Gastrocnemius medialis (tissue), 4 donors: ENCODE data around the gene CARD11. TPM values are rescaled to one million over a fixed set of nuclear protein-coding genes. Genes with fewer than 3 reads are reported as not detected.

Source experiments
- ATAC-seq, 2 donors: fragments of 150-250 bp; one replicate each; pipeline ENCODE4 v1.9.1; 2016
- DNase-seq, 2 donors: peaks; one replicate each; pipeline ENCODE4 v3.0.0-alpha.2; 2019
- H3K27ac ChIP-seq, 4 donors: fragments of 200-600 bp; sonication (generic); 1 replicate in 1 of 4; 2 replicates in 3 of 4; pipeline ENCODE4 v1.5.1; 2016 to 2018; ENCODE audit warnings: mild to moderate bottlenecking in 2 of 4, moderate library complexity in 1 of 4
- H3K27me3 ChIP-seq, 3 donors: fragments of 200-600 bp; sonication (generic) in 2 of 3; 1 replicate in 1 of 3; 2 replicates in 2 of 3; pipeline versions ENCODE4 v1.5.1 to v1.6.0; 2016 to 2019; ENCODE audit warnings: mild to moderate bottlenecking in 1 of 3, moderate library complexity in 1 of 3
- H3K36me3 ChIP-seq, 2 donors: fragments of 200-600 bp; sonication (generic) in 1 of 2; one replicate each; pipeline ENCODE4 v1.5.1; 2017 to 2018
- H3K4me1 ChIP-seq, 2 donors: fragments of 200-600 bp; sonication (generic) in 1 of 2; one replicate each; pipeline ENCODE4 v1.5.1; 2016 to 2017; ENCODE audit warnings: mild to moderate bottlenecking in 2 of 2
- H3K4me3 ChIP-seq, 4 donors: fragments of 200-600 bp; sonication (generic) in 3 of 4; 1 replicate in 1 of 4; 2 replicates in 3 of 4; pipeline ENCODE4 v1.5.1; 2016 to 2019; ENCODE audit warnings: mild to moderate bottlenecking in 2 of 4
- H3K9me3 ChIP-seq, 3 donors: fragments of 200-600 bp; sonication (generic) in 2 of 3; 1 replicate in 1 of 3; 2 replicates in 2 of 3; pipeline ENCODE4 v1.5.1; 2016 to 2019
- POLR2A ChIP-seq, 2 donors: fragments of 450-650 bp; IDR thresholded peaks; one replicate each; pipeline ENCODE4 v1.6.1; 2017; ENCODE audit warnings: antibody characterized with exemption in 2 of 2, mild to moderate bottlenecking in 2 of 2, moderate library complexity in 2 of 2
- in situ Hi-C, 4 donors: fragments of 200-750 bp; cut with MboI; loops; one replicate each; pipeline versions ENCODE4 v1.15.0 to v1.8.0; 2017; ENCODE audit warnings: low sequenced_read_pairs in 4 of 4
- intact Hi-C: fragments of 100-400 bp; cut with DNase I; formaldehyde crosslinking; loops from one replicate; pipeline ENCODE4 v1.15.1; 2023; ENCODE audit warnings: low total_unique reads
- total RNA-seq, 4 donors: library from RNA; depleted of rRNA; stranded (reverse); fragments of >200 nt; gene quantifications; one replicate each; pipeline versions ENCODE4 v1.1.0 to v1.2.3, GENCODE V29; 2016
- TF ChIP-seq, protein P1 (sequence below), 5 experiments: fragments of 450-650 bp in 3 of 5; fragments of 200-600 bp in 2 of 5; sonication (generic) in 2 of 5; IDR thresholded peaks in 4 of 5; conservative IDR thresholded peaks in 1 of 5; 1 replicate in 4 of 5; 2 replicates in 1 of 5; pipeline ENCODE4 v1.5.1; 2016 to 2019; ENCODE audit warnings: antibody characterized with exemption in 5 of 5, mild to moderate bottlenecking in 3 of 5, moderate library complexity in 3 of 5

CARD11 gene
- total RNA-seq, 4 donors from 2014 or later, result 0.13 TPM; not detected in 3

DNA sequence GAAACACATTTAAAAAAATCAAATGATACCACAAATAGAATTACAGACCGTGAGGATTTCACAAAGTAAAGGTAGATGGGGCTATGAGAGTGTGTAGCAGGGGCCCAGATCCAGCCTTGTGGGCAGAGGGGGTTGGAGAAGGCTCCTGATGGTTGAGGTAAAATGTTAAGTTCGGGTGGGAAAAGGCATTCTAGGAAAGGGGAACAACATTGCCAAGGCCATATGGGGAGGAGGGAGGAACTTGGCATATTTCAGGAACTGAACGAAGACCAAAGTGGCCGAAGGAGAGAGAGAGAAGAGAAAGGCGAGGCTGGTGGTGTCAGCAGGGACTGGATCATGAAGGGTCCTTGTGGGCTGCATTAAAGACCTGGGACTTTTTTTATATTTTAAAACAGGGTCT, 98.9 kb downstream of the CARD11 start:
- Histone ChIP-seq H3K36me3 (no peaks in the 10 kb centered on the region), H3K27ac (no peak overlapping the region), H3K27me3 (peaks cover 0 to 3% (median 0%) of the 10 kb centered on the region in 3 donors), H3K4me1 (no peaks in the 10 kb centered on the region), H3K9me3 (no peaks in the 10 kb centered on the region), H3K4me3 (no peak overlapping the region)
- in situ Hi-C loops, result no loop called here
- DNase-seq (no peak), ATAC-seq (no peak)
- intact Hi-C loops, result no loop called here
- TF ChIP-seq, protein P1, sequence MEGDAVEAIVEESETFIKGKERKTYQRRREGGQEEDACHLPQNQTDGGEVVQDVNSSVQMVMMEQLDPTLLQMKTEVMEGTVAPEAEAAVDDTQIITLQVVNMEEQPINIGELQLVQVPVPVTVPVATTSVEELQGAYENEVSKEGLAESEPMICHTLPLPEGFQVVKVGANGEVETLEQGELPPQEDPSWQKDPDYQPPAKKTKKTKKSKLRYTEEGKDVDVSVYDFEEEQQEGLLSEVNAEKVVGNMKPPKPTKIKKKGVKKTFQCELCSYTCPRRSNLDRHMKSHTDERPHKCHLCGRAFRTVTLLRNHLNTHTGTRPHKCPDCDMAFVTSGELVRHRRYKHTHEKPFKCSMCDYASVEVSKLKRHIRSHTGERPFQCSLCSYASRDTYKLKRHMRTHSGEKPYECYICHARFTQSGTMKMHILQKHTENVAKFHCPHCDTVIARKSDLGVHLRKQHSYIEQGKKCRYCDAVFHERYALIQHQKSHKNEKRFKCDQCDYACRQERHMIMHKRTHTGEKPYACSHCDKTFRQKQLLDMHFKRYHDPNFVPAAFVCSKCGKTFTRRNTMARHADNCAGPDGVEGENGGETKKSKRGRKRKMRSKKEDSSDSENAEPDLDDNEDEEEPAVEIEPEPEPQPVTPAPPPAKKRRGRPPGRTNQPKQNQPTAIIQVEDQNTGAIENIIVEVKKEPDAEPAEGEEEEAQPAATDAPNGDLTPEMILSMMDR (IDR thresholded peaks at IDR 0.05 in 4 of 5, conservative IDR thresholded peaks at IDR 0.05 in 1 of 5), result no peak
- TF ChIP-seq POLR2A (IDR thresholded peaks at IDR 0.05), result no peak

DNA sequence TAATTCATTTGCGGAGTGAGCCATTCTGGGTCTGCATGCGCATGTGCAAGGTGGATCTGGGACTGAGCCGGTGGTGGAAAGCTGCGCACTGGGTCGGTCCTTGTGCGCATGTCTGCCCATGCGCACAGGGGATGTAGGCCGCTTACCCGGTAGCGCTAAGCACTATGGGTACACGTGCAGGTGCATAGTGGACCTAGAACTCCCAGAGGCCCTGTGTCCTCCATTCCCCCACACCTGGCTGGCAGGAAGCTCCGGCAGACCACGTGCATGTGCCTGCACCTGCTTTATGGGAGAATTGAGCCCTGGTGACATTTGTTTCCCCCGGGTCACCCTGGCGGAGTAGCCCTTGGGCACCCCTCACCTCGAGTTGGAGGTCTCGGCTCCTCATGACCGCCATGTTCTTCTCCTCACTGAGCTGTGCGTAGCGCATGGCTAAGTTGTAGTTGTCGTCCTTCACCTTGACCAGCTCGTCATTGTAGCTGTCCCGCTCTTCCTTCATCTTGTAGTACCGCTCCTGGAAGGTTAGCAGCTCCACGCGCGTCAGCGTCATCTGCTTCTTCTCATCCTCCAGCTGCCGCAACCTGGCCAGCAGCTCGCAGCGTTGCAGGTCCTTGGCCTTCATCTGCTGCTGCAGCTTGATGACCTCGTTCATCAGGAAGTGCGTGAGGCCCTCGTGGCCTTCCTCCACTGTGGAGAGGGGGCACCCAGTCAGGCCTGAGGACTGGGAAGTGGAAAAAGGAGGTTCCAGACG, 99.6 kb downstream of the CARD11 start:
- DNase-seq, result no peak
- H3K9me3 ChIP-seq, result no peaks in the 10 kb centered on the region
- H3K4me3 ChIP-seq, result no peak overlapping the region
- ATAC-seq, result no peak
- TF ChIP-seq POLR2A (IDR thresholded peaks at IDR 0.05), result no peak
- TF ChIP-seq, protein P1 (IDR thresholded peaks at IDR 0.05 in 4 of 5, conservative IDR thresholded peaks at IDR 0.05 in 1 of 5), result no peak
- no peaks in the 10 kb centered on the region for H3K4me1 ChIP-seq
- no peaks in the 10 kb centered on the region for H3K36me3 ChIP-seq
- in situ Hi-C loops (no loop called here), intact Hi-C loops (no loop called here)
- no peak overlapping the region for H3K27ac ChIP-seq
- peaks cover 0 to 6% (median 3%) of the 10 kb centered on the region in 3 donors for H3K27me3 ChIP-seq

DNA sequence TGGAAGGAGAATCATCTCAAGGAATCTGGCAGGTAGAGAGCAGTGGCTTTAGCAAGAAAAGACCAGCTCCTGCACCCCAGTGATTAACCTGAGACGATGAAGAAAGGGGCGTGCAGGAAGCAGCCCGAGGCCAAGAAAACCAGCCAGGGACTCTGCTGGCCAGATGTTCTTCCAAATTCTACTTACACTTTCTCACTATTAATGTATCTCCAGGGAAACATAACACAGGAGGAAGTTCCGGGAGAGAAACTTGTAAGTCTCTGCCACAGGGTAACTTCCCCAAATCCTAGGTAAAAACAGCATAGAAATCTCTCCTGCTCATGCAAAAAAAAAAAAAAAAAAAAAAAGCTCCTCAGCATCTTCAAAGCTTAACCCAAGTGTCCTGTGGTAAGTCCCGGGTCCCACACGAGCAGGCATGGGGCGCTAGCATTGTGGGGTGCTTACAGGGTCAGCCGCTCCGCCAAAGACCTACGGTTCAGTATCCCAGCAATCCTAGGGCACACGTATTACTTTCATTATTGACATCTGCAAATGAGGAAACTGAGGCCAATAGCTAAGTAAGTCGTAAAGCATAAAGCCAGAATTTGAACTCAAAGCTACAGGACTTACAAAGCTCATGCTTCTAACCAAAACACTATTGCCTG, 102.3 kb downstream of the CARD11 start:
- Histone ChIP-seq H3K4me1 (no peaks in the 10 kb centered on the region), H3K36me3 (no peaks in the 10 kb centered on the region), H3K9me3 (no peaks in the 10 kb centered on the region), H3K27ac (no peak overlapping the region), H3K27me3 (peaks cover 0 to 22% (median 3%) of the 10 kb centered on the region in 3 donors), H3K4me3 (no peak overlapping the region)
- TF ChIP-seq POLR2A (IDR thresholded peaks at IDR 0.05), result no peak
- no peak for ATAC-seq
- in situ Hi-C loops (no loop called here), intact Hi-C loops (no loop called here)
- no peak for DNase-seq

DNA sequence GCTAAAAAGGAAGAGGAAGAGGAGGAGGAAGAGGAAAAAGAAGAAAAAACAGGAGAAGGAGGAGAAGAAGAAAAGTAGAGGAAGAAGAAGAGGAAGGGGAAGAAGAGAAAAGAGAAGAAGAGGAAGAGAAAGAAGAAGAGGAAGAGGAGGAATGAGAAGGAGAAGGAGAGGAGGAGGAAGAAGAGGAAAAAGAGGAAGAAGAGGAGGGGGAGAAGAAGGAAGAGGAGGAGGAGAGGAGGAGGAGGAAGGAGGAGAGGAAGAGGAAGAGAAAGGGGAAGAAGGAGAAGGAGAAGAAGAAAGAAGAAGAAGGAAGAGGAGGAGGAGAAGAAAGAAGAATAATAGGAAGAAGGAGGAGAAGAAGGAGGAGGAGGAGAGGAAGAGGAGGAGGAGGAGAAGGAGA, 103.2 kb downstream of the CARD11 start:
- TF ChIP-seq, protein P1 (IDR thresholded peaks at IDR 0.05 in 4 of 5, conservative IDR thresholded peaks at IDR 0.05 in 1 of 5), result no peak
- no peak for TF ChIP-seq POLR2A (IDR thresholded peaks at IDR 0.05)

DNA sequence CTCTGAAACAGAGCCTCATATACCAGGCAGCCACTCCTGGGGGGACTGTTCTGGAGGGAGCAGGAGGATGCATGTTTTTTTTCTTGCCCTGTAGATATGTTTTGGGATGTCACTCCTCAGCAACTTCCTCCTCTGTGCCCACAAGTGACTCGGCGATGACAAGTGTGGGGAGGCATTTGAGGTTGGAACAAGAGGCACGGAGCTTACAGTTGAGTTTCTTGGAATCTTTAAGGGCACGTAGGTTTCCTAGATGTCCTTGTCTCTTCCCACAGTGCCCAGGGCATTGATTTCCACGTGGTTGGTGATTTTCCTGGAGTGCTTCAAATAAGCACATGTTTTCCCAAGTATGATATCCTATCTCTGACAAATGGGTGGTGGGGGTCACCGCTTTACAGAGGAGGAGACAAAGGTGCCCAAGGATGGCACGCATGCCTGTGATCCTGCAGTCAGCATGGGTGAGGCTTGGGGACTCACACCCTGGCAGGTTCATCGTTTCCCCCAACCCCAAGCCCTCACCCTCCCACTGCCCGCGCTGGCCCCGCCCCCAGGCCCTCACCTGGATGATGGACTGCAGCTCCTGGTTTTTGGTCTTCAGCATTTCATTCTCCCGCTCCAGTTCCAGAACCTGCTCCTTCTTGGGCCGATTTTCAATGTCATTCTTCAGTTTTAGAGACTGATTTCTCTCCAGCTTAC, 104.3 kb downstream of the CARD11 start:
- Histone ChIP-seq H3K9me3 (no peaks in the 10 kb centered on the region), H3K4me1 (no peaks in the 10 kb centered on the region), H3K36me3 (no peaks in the 10 kb centered on the region), H3K4me3 (no peak overlapping the region), H3K27me3 (peaks cover 0 to 29% (median 5%) of the 10 kb centered on the region in 3 donors), H3K27ac (no peak overlapping the region)
- intact Hi-C loops, result loop anchor here (1.0 kb wide), 1 partner anchor 28 kb away; no protein-coding TSS in a partner anchor
- ATAC-seq (no peak), DNase-seq (no peak)
- no peak for TF ChIP-seq POLR2A (IDR thresholded peaks at IDR 0.05)
- TF ChIP-seq, protein P1 (IDR thresholded peaks at IDR 0.05 in 4 of 5, conservative IDR thresholded peaks at IDR 0.05 in 1 of 5), result no peak
- in situ Hi-C loops, result no loop called here

More for the DNA sequence above, 103.2 kb downstream of the CARD11 start:
- Histone ChIP-seq H3K4me3 (no peak overlapping the region), H3K27ac (no peak overlapping the region), H3K27me3 (peaks cover 0 to 25% (median 5%) of the 10 kb centered on the region in 3 donors), H3K36me3 (no peaks in the 10 kb centered on the region), H3K9me3 (no peaks in the 10 kb centered on the region), H3K4me1 (no peaks in the 10 kb centered on the region)
- DNase-seq (no peak), ATAC-seq (no peak)
- intact Hi-C loops (no loop called here), in situ Hi-C loops (no loop called here)
